Kidney epithelial cell (primary cell): ENCODE measurements around the gene CYREN. TPM values are rescaled to one million over a fixed set of nuclear protein-coding genes. Genes with fewer than 3 reads are reported as not detected.

Source experiments
- DNase-seq: peaks from one replicate; pipeline ENCODE4 v3.0.0-alpha.2; 2010; ENCODE audit warnings: low read depth
- H3K27me3 ChIP-seq: 2 replicates; pipeline ENCODE4 v1.6.0; 2011; ENCODE audit warnings: low read length; ENCODE audit not compliant: control insufficient read depth, insufficient read depth
- H3K36me3 ChIP-seq: 2 replicates; pipeline ENCODE4 v1.5.1; 2011; ENCODE audit warnings: low read length; ENCODE audit not compliant: control insufficient read depth, insufficient read depth
- H3K4me3 ChIP-seq: 2 replicates; pipeline ENCODE4 v1.5.1; 2011; ENCODE audit warnings: low read depth, mild to moderate bottlenecking, control low read depth, low read length
- total RNA-seq: library from RNA; depleted of rRNA; stranded (reverse); fragments of >200 nt; gene quantifications from 2 replicates; pipeline ENCODE4 v1.2.3, GENCODE V29; 2015
- TF ChIP-seq, protein P1 (sequence below): IDR thresholded peaks from 2 replicates; pipeline ENCODE4 v1.5.1; 2011; ENCODE audit warnings: mild to moderate bottlenecking, moderate library complexity, low read length, control low read depth, inconsistent platforms; ENCODE audit not compliant: insufficient read depth, poor library complexity, severe bottlenecking

CYREN gene
- total RNA-seq, 1 donor from 2014 or later: 74.2 TPM

GRCh38 chr7:135160858-135161653, 9.5 kb downstream of the CYREN start:
- Histone ChIP-seq H3K4me3 (no peak overlapping the region), H3K36me3 (peaks cover 2% of the 10 kb centered on the region), H3K27me3 (no peaks in the 10 kb centered on the region)
- TF ChIP-seq, protein P1, sequence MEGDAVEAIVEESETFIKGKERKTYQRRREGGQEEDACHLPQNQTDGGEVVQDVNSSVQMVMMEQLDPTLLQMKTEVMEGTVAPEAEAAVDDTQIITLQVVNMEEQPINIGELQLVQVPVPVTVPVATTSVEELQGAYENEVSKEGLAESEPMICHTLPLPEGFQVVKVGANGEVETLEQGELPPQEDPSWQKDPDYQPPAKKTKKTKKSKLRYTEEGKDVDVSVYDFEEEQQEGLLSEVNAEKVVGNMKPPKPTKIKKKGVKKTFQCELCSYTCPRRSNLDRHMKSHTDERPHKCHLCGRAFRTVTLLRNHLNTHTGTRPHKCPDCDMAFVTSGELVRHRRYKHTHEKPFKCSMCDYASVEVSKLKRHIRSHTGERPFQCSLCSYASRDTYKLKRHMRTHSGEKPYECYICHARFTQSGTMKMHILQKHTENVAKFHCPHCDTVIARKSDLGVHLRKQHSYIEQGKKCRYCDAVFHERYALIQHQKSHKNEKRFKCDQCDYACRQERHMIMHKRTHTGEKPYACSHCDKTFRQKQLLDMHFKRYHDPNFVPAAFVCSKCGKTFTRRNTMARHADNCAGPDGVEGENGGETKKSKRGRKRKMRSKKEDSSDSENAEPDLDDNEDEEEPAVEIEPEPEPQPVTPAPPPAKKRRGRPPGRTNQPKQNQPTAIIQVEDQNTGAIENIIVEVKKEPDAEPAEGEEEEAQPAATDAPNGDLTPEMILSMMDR: no peak
- no peak for DNase-seq

DNA sequence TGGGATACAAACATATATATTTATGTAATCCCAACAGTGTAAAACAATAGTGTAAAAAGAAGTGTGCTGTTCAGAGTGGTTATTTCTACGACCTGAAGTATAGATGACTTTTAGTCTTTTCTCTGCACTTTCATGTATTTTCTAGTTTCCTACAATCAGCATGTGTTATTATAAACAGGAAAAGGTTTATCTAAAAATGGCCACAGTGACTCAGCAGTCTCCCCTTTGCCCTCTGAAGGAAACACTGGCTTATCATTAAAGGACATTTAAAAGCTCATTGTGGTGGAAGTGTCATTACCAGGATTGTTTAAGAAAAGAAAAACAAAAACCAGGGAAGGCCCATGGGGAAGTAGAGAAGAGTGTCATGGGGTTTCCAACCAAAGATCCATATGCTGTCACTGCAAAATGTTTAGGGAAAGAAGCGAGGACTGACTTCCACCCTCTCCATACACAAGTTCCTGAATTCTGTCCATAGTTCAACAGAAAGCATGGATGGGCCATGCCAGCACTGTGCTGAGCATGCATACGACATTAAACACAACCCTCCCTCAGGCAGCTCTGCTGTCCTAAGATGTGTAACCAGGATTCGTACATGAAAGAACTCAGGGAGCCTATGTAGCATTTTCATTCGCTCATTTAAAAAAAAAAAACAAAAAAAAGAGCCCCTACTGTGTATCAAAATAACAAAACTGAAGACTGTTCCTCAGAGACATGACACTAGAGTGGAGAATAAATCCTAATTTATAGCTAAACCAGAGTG, 10.2 kb downstream of the CYREN start:
- DNase-seq: no peak
- no peaks in the 10 kb centered on the region for H3K27me3 ChIP-seq
- TF ChIP-seq, protein P1: no peak
- no peak overlapping the region for H3K4me3 ChIP-seq
- H3K36me3 ChIP-seq: peaks cover 2% of the 10 kb centered on the region

DNA sequence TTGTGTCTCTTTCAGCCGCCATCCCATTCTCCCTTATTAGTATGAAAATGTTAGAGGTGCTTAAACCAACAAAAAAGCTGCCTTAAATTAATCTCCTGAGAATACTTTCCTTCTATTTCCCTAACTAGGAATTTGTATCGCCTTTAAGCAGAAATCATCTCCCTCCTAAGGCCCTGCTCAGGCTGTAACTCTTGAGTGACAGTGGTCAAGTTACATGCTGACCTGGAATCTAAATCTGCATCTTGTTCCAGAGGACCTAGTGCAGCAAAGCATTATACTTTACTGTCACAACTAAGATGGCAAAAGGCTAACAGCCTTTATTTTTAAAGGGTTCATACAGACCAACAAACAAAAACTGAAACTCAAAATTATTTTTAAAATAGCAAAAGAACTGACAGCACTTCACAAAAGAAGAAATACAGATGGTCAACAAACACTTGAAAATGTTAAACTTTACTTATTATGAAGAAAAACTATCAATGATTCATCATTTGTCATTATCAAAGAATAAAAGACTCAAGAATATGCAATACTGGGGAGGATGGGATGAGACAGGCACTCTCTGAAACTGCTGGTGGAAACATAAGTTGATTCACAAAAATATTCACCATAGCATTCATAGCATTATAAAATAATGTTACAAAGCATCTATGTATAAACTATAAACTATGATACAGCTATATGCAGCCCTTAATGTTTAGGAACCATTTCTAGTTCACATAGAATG, 11.0 kb downstream of the CYREN start:
- no peak for DNase-seq
- Histone ChIP-seq H3K36me3 (no peaks in the 10 kb centered on the region), H3K27me3 (no peaks in the 10 kb centered on the region), H3K4me3 (no peak overlapping the region)
- TF ChIP-seq, protein P1: no peak

DNA sequence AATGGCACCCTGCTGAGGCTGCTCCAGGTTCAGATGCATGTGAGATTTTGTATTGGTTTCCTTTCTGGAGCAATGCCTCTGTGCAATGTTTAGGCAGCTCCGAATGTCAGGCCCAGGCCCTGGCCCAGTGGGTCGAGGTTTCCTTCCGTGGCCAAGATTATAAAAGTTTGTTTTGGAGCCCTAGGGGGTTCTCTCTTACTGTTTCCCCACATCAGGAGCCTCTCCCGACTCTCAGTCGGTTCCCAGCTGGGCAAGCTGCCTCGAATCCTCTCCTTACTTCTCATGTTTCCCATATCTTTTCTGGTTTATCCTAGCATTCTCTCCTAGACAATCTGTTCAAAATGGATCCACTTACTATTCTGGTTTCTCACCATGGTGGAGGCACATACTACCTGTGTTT, 11.6 kb downstream of the CYREN start:
- Histone ChIP-seq H3K36me3 (no peaks in the 10 kb centered on the region), H3K4me3 (no peak overlapping the region), H3K27me3 (no peaks in the 10 kb centered on the region)
- TF ChIP-seq, protein P1: no peak
- no peak for DNase-seq

- TF ChIP-seq, protein P1: no peak
- H3K4me3 ChIP-seq: no peak overlapping the region
- H3K36me3 ChIP-seq: no peaks in the 10 kb centered on the region
- no peak for DNase-seq
- no peaks in the 10 kb centered on the region for H3K27me3 ChIP-seq
These were observed 12.3 kb downstream of the CYREN start for GRCh38 chr7:135158141-135158655.
